HL-60/S4 treated with phorbol 12-myristate 13-acetate at 8.2 ng/mL for 4 days and 3 days (cell line): Measurements from ENCODE around the gene BMPR2.
"Not testable (repeated sequence)": the region's sequence is repeated elsewhere in the genome, so short reads cannot be mapped to it uniquely, and the experiment has no call there.

Experiments
- in situ Hi-C: fragments of 300-500 bp; cut with MboI; formaldehyde crosslinking; loops from 2 replicates; pipeline ENCODE4 v1.15.0; 2022; ENCODE audit warnings: low sequenced_read_pairs

BMPR2 gene

DNA sequence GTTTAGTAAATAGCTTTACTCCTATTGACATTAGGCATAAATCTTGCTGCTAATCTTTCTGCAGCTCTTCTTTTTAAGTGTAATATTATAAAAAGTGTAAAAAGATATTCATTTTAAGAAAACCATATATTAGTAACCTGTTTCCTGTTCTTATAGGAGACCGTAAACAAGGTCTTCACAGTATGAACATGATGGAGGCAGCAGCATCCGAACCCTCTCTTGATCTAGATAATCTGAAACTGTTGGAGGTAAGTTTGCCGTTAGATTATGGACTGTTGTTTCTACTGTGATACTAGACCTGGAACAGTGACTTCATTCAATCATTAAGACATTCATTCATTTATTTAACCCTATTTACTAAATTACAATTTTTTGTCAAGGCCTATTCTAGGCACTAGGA, 138.6 kb downstream of the BMPR2 start:
- in situ Hi-C loops, result no loop called here

- in situ Hi-C loops, result no loop called here
Measured at GRCh38 chr2:202519453-202519852, 143.3 kb downstream of the BMPR2 start.

- in situ Hi-C loops, result no loop called here
Measured at GRCh38 chr2:202521470-202521869, 145.3 kb downstream of the BMPR2 start.

DNA sequence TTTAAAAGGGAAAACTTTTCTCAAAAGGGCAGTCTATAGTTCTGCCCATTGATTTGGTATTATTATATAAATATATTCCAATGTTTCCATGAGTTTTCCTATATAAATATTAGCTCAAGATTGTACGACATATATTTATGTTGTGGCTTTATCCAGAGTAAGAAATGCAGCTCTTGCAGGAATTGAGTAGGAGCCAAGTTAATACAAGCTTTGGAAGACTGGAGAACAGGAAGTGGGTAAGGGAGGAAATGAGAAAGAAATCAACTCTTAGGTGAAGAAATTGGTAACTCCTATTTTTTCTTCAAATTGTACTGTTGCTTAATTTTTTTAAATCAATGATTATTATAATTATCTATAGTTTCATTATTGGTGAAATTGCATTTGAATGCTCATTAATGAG, 153.3 kb downstream of the BMPR2 start:
- in situ Hi-C loops, result no loop called here

DNA sequence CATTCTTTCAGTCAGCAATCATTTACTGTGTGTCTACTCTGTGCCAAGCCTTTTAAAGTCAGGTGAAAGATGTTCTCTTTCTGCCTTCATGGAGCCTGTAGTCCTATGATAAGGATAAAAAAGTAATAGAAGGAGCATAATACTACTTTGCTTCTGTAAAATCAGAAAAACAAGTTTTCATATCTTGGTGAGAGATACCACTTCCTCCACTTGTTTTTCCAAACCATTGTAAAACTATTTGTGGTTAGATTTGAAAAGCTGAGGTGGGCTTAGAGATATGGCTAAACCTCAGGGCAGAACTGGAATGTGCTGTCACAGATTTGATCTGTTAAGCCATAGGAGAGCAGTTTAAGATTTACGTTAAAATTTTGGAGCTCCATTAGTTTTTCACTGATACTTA, 153.9 kb downstream of the BMPR2 start:
- in situ Hi-C loops, result no loop called here

- in situ Hi-C loops, result not testable (repeated sequence)
Measured at GRCh38 chr2:202535290-202535689, 159.2 kb downstream of the BMPR2 start.

DNA sequence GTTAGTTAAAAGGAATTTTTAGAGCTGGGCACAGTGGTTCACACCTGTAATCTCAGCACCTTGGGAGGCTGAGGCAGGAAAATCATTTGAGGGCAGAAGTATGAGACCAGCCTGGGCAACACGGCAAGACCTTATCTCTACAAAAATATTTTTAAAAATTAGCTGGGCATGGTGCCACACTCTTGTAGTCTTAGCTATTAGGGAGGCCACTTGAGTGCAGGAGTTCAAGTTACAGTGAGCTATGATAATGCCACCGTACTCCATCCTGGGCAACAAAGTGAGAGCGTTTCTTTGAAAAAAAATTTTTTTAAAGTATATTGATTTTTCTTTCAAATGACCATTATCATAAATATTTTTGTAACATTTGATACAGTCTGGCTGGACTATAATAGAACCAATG, 165.0 kb downstream of the BMPR2 start:
- in situ Hi-C loops, result no loop called here

GRCh38 chr2:202542142-202542541, 166.0 kb downstream of the BMPR2 start:
- in situ Hi-C loops, result no loop called here

- in situ Hi-C loops, result no loop called here
Measured at GRCh38 chr2:202545523-202545922, 169.4 kb downstream of the BMPR2 start.

DNA sequence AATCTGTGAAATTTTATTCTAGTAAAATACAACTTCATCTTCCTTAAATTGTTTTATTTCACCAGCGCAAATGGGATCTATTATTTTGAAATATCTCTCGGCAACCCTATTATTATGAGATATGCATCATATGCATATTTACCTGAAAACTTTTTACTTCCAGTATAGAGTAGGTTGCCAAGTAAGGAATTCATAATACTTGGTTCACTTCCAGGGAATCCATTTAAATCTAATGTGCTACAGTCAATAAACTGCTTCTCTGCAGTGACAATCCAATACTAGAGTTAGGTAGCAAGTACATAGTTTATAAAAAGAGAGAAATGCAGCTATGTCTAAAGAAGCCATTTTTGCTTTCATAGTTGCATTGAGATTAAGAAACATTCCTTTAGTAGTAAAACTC, 169.8 kb downstream of the BMPR2 start:
- in situ Hi-C loops, result no loop called here

- in situ Hi-C loops, result not testable (repeated sequence)
Measured at GRCh38 chr2:202546499-202547141, 170.5 kb downstream of the BMPR2 start.

- in situ Hi-C loops, result no loop called here
Measured at GRCh38 chr2:202548240-202548639, 172.1 kb downstream of the BMPR2 start.

GRCh38 chr2:202551000-202551399, 174.9 kb downstream of the BMPR2 start:
- in situ Hi-C loops, result not testable (repeated sequence)

- in situ Hi-C loops, result no loop called here
Measured at GRCh38 chr2:202555356-202555755, 179.2 kb downstream of the BMPR2 start.

DNA sequence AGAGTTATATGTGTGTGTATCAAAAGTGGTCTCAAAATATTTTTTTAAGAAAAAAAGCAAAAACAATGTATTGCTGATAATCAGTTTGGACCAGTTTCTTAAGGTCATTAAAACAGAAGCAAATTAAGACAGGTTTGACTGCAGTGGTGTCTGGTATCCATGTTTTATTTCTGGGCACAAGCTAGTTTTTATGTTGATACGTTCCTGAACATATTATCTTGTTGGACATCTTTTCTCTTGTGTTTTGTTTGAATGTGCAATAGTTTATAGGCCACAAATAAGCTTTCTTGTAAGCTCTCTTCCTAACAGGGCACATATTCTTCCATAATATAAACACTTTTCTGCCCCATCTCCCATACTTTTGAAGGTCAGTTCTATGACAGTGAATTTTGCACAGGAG, 184.1 kb downstream of the BMPR2 start:
- in situ Hi-C loops, result no loop called here

- in situ Hi-C loops, result no loop called here
Measured at GRCh38 chr2:202564226-202564625, 188.1 kb downstream of the BMPR2 start.

DNA sequence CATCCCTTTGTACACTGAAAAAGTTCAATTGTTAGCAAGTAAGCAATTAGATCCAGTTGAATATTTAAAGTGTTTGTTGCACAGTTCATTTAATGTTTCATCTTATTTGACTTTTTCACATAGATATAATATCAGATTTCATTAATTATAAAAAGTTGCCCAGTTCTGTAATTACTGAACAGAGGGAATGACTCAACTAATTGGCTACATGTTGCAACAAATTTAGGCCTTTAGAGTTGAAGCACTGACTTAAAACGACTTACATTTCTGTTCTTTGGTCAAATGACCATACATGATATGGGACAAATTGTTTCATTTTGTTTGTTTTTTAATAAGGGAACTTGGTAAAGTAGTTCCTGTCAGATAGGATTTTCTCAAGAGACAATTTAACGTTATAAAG, 190.2 kb downstream of the BMPR2 start:
- in situ Hi-C loops, result no loop called here

DNA sequence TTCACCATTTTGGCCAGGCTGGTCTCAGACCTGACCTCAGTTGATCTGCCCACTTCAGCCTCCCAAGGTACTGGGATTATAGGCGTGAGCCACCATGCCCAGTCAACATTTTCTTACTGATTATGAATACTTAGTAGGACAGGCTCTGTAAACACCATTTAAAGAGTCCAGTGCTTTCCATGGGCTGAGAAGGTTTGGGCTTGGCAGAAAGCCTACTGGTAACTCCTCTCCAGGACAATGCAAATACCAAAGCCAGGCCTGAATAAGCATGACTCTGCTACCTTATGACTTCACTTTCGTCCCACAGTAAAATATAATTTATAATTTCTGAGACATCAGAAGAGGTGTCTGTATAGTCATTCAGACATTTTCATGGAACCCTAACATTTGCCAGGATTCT, 198.4 kb downstream of the BMPR2 start:
- in situ Hi-C loops, result no loop called here

DNA sequence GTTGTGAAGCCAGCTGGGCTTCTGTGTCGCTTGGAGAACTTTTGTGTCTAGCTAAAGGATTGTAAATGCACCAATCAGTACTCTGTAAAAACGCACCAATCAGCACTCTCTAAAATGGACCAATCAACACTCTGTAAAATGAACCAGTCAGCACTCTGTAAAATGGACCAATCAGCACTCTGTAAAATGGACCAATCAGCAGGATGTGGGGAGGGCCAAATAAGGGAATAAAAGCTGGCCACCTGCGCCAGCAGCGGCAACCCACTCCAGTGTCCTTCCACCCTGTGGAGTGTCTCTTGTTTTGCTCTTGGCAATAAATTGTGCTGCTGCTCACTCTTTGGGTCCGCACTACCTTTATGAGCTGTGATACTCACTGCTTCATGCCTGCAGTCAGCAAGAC, 199.1 kb downstream of the BMPR2 start:
- in situ Hi-C loops, result not testable (repeated sequence)

DNA sequence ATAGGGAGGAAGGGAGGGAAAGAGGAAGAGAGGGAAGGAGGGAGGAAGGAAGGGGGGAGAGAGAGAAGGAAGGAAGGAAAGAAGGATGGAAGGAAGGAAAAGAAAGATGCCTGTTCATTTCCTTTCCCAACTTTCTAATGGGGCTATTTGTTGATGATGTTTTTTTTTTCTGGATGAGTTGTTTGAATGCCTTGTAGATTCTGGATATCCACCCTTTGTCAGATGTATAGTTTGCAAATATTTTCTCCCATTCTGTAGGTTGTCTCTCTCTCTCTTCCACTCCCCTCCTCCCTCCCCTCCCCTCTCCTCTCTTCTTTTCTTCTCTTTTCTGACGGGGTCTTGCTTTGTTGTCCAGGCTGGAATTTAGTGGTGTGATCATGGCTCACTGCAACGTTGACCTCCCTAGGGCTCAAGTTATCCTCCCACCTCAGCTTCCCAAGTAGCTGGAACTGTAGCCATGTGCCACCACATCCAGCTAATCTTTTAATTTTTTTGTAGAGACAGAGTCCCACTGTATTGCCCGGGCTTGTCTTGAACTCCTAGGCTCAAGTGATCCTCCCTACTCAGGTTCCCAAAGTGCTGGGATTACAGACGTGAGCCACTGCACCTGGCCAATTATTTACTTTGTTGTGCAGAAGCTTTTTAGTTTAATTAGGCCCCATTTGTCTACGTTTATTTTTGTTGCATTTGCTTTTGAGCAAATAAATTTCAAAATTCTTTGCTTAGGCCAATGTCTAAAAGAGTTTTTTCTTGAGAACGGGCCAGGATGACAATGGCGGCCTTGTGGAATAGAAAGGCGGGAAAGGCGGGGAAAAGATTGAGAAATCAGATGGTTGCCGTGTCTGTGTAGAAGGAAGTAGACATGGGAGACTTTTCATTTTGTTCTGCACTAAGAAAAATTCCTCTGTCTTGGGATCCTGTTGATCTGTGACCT, 201.4 kb downstream of the BMPR2 start:
- in situ Hi-C loops, result no loop called here

- in situ Hi-C loops, result not testable (repeated sequence)
Measured at GRCh38 chr2:202582846-202583245, 206.7 kb downstream of the BMPR2 start.

DNA sequence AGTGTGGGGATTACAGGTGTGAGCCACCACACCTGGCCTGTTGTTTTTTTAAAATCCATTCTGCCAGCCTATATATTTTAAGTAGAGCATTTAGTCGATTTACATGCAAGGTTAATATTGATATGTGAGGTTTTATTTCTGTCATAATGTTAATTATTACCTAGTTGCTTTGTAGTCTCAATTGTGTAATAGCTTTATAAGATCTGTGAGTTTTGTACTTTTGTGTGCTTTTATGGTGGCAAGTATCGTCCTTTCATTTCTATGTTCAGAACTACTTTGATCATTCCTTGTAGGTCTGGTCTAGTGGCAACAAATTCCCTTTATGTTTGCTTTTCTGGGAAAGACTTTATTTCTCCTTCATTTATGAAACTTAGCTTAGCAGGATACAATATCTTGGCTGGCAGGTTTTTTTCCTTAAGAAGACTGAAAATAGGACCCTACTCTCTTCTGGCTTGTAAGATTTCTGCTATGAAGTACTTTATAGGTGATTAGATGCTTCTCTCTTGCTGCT, 207.6 kb downstream of the BMPR2 start:
- in situ Hi-C loops, result no loop called here
